A673 (cell line): ENCODE measurements around the gene TTLL11. TPM values are rescaled to one million over a fixed set of nuclear protein-coding genes. Genes with fewer than 3 reads are reported as not detected.

ENCODE experiments used
- BruUV-seq: library from RNA; stranded (reverse); fragments of 400-500 nt; replicated peaks from 2 replicates; lab custom pipeline; 2021; lab: Mats Ljungman, UMichigan
- CTCF ChIA-PET: fragments of 300-600 bp; sonication (Branson Sonifier 250); formaldehyde crosslinking; loops from one replicate; lab custom pipeline; 2022; ENCODE audit warnings: antibody characterized with exemption; lab: Charles Lee
- POLR2A ChIA-PET: fragments of 300-600 bp; sonication (Branson Sonifier 250); formaldehyde crosslinking; loops from one replicate; lab custom pipeline; 2022; ENCODE audit warnings: antibody characterized with exemption; ENCODE audit not compliant: low non-redundant PET; lab: Charles Lee
- DNase-seq: peaks from one replicate; pipeline ENCODE4 v3.0.0-alpha.2; 2015; ENCODE audit warnings: low spot score
- H3K27ac ChIP-seq: fragments of 200-600 bp; sonication (generic); 2 replicates; pipeline ENCODE4 v1.5.1; 2016; ENCODE audit warnings: mixed run types, low read depth, mild to moderate bottlenecking, mixed read lengths, antibody characterized with exemption, low read length; ENCODE audit not compliant: poor library complexity, severe bottlenecking
- H3K27me3 ChIP-seq: fragments of 200-600 bp; sonication (generic); replicated peaks from 2 replicates; pipeline ENCODE4 v1.6.1; 2017; ENCODE audit warnings: mixed run types, low read depth, mild to moderate bottlenecking, mixed read lengths, antibody characterized with exemption, low read length; ENCODE audit not compliant: insufficient read depth, poor library complexity
- H3K36me3 ChIP-seq: fragments of 200-600 bp; sonication (generic); 2 replicates; pipeline ENCODE4 v1.6.1; 2016; ENCODE audit warnings: mixed run types, mild to moderate bottlenecking, mixed read lengths, antibody characterized with exemption, low read length; ENCODE audit not compliant: insufficient read depth, poor library complexity, severe bottlenecking
- H3K4me1 ChIP-seq: fragments of 200-600 bp; sonication (generic); 2 replicates; pipeline ENCODE4 v1.6.1; 2017; ENCODE audit warnings: mixed run types, mild to moderate bottlenecking, mixed read lengths, antibody characterized with exemption, low read length; ENCODE audit not compliant: insufficient read depth, poor library complexity, severe bottlenecking
- H3K4me3 ChIP-seq: fragments of 200-600 bp; sonication (generic); 2 replicates; pipeline ENCODE4 v1.5.1; 2016; ENCODE audit warnings: low read depth, mixed run types, mild to moderate bottlenecking, mixed read lengths, low read length; ENCODE audit not compliant: poor library complexity, severe bottlenecking
- H3K9me3 ChIP-seq: fragments of 200-600 bp; sonication (generic); 2 replicates; pipeline ENCODE4 v1.6.1; 2016; ENCODE audit warnings: mixed run types, low read depth, mild to moderate bottlenecking, mixed read lengths, antibody characterized with exemption, low read length; ENCODE audit not compliant: poor library complexity, severe bottlenecking
- CTCF ChIP-seq: fragments of 300-800, 200-600 bp; sonication (generic); conservative IDR thresholded peaks from 2 replicates; pipeline ENCODE4 v1.5.1; 2017; ENCODE audit warnings: low read depth, mild to moderate bottlenecking, antibody characterized with exemption, low read length, moderate library complexity, mixed read lengths
- EZH2 ChIP-seq: fragments of 200-600 bp; sonication (generic); IDR thresholded peaks from 2 replicates; pipeline ENCODE4 v1.6.1; 2017; ENCODE audit warnings: borderline replicate concordance, low read depth, mild to moderate bottlenecking, mixed read lengths, antibody characterized with exemption, low read length; ENCODE audit not compliant: poor library complexity, severe bottlenecking
- intact Hi-C: fragments of 100-400 bp; cut with micrococcal nuclease; formaldehyde crosslinking; loops from one replicate; pipeline ENCODE4 v1.10.0; 2022; ENCODE audit not compliant: unreplicated experiment
- total RNA-seq: library from RNA; stranded (reverse); gene quantifications from 2 replicates; pipeline ENCODE4 v1.2.3, GENCODE V29; 2021

TTLL11 gene
- total RNA-seq, 1 experiment from 2014 or later = 3.0 TPM

DNA sequence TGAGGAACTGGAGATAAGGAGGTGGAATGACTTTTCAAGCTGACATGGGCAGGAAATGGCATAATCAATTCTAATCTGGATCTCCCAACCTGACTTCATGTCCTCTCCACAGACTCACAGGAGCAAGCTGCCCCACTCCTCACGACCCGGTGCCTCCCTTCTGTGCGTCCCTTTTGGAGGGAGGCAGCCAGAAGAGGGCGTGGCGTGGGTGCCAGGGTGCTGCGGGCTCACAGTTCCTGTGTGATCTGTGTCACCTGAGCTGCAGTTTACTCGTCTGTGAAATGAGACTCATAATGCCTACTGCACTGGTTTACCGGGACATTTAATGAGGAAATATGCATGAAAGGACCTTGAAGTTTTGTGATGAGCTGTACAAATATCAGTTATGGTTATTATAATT lies 234.3 kb downstream of the TTLL11 start:
- Histone ChIP-seq H3K27me3 (no peaks in the 10 kb centered on the region), H3K27ac (no peak overlapping the region), H3K9me3 (no peaks in the 10 kb centered on the region), H3K4me3 (no peak overlapping the region), H3K36me3 (no peaks in the 10 kb centered on the region), H3K4me1 (peaks cover 4% of the 10 kb centered on the region)
- TF ChIP-seq EZH2 (no peak), CTCF (no peak)
- DNase-seq = no peak
- intact Hi-C loops = no loop called here
- ChIA-PET POLR2A (no interaction called here), CTCF (no interaction called here)
- BruUV-seq = no TSS peak

DNA sequence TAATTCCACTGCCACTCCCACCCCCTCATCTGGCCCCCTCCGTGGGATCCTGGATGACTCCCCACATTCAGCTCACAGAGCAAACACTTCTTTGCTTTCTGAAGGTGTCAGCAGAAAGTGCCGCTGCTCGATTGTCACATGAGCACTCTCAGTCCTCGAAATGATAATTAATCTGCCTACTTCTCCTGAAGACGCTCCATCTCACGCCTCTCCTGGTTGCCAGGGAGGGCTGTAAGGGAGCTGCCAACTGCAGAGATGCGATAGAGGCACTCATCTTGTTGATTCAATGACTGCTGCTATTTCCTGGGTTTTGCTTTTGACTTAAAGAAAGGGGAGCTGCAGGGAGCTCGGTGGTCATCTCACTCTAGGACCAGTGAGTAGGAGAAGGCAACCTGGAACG lies 235.2 kb downstream of the TTLL11 start:
- no peak for TF ChIP-seq EZH2
- no peak for TF ChIP-seq CTCF
- H3K36me3 ChIP-seq = no peaks in the 10 kb centered on the region
- intact Hi-C loops = no loop called here
- CTCF ChIA-PET = no interaction called here
- no peaks in the 10 kb centered on the region for H3K9me3 ChIP-seq
- POLR2A ChIA-PET = no interaction called here
- no peaks in the 10 kb centered on the region for H3K27me3 ChIP-seq
- H3K27ac ChIP-seq = no peak overlapping the region
- H3K4me1 ChIP-seq = peaks cover 4% of the 10 kb centered on the region
- no peak for DNase-seq
- no TSS peak for BruUV-seq
- H3K4me3 ChIP-seq = no peak overlapping the region

GRCh38 chr9:121855476-121855875 lies 237.6 kb downstream of the TTLL11 start:
- H3K4me1 ChIP-seq = peaks cover 4% of the 10 kb centered on the region
- H3K27ac ChIP-seq = no peak overlapping the region
- H3K9me3 ChIP-seq = no peaks in the 10 kb centered on the region
- H3K4me3 ChIP-seq = no peak overlapping the region
- POLR2A ChIA-PET = no interaction called here
- CTCF ChIA-PET = no interaction called here
- no peaks in the 10 kb centered on the region for H3K27me3 ChIP-seq
- no peak for DNase-seq
- intact Hi-C loops = no loop called here
- no TSS peak for BruUV-seq
- no peaks in the 10 kb centered on the region for H3K36me3 ChIP-seq
- TF ChIP-seq CTCF (no peak), EZH2 (no peak)
